KOPT-K1 (cell line): ENCODE results near the gene ASH1L.
"Not testable (repeated sequence)": the region's sequence is repeated elsewhere in the genome, so short reads cannot be mapped to it uniquely, and the experiment has no call there.

ENCODE experiments used
- H3K27ac ChIP-seq: fragments of 200-600 bp; sonication (generic); 2 replicates; pipeline ENCODE4 v1.5.1; 2016; ENCODE audit warnings: antibody characterized with exemption, mild to moderate bottlenecking, low read depth, low read length; ENCODE audit not compliant: poor library complexity, severe bottlenecking
- H3K36me3 ChIP-seq: fragments of 200-600 bp; sonication (generic); 2 replicates; pipeline ENCODE4 v1.5.1; 2017; ENCODE audit warnings: antibody characterized with exemption, mild to moderate bottlenecking, low read length, moderate library complexity; ENCODE audit not compliant: insufficient read depth
- H3K9me3 ChIP-seq: fragments of 200-600 bp; sonication (generic); 2 replicates; pipeline ENCODE4 v1.5.1; 2017; ENCODE audit warnings: antibody characterized with exemption, low read length, mild to moderate bottlenecking; ENCODE audit not compliant: insufficient read depth, poor library complexity, severe bottlenecking

The ASH1L gene

GRCh38 chr1:155392898-155393411 is 169.6 kb downstream of the ASH1L start:
- H3K36me3 ChIP-seq, result peaks cover 84% of the 10 kb centered on the region

DNA sequence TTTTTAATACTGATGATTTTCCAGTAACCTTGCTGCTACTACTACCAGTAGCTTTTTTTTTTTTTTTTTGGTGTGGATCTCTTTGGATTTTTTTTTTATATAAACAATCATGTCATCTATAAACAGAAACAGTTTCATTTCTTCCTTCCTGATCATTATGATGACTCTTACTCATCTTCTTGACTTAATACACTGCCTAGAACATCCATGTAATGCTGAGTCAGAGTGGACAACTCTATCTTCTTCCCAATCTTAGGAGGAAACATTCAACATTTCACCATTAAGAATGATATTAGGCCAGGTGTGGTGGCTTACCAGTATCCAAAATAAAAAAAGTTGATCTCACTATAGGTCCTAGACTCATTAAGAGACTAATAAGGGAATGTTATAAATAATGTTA is 172.8 kb downstream of the ASH1L start:
- Histone ChIP-seq H3K36me3 (peaks cover 92% of the 10 kb centered on the region), H3K27ac (no peak overlapping the region), H3K9me3 (peaks cover 12% of the 10 kb centered on the region)

More at GRCh38 chr1:155392898-155393411, 169.6 kb downstream of the ASH1L start:
- Histone ChIP-seq H3K9me3 (peaks cover 9% of the 10 kb centered on the region), H3K27ac (no peak overlapping the region)

DNA sequence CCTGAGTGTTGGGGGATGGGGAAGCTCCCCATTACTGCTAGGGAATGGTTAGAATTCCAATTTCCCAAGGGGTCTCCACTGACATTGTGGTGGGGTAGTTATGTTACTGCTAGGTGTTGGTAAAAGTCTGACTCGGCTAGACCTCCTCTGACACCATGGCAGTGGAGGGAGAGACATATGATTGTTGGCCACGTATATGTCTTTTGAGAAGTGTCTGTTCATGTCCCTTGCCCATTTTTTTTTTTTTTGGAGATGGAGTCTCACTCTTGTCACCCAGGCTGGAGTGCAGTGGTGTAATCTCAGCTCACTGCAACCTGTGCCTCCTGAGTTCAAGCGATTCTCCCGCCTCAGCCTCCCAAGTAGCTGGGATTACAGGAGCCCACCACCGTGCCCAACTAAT is 176.8 kb downstream of the ASH1L start:
- peaks cover 87% of the 10 kb centered on the region for H3K36me3 ChIP-seq
- H3K9me3 ChIP-seq, H3K27ac ChIP-seq: not testable (repeated sequence)

DNA sequence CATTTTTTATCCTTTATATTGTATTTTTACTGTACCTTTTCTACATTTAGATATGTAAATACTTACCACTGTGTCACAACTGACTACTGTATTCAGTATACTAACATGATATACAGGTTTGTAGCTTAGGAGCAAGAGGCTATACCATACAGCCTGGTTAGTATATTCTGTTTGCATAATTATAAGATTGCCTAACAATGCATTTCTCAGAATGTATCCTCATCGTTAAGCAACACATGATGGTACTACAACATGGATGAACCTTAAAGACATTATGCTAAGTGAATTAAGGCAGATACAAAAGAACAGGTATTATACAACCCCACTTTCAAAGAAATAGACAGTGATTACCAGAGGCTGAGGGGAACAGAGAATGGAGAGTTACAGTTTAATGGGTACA is 179.2 kb downstream of the ASH1L start:
- Histone ChIP-seq H3K36me3 (peaks cover 85% of the 10 kb centered on the region), H3K9me3 (peaks cover 3% of the 10 kb centered on the region), H3K27ac (no peak overlapping the region)

- Histone ChIP-seq H3K27ac (no peak overlapping the region), H3K36me3 (peaks cover 88% of the 10 kb centered on the region), H3K9me3 (no peaks in the 10 kb centered on the region)
These were observed 182.9 kb downstream of the ASH1L start for GRCh38 chr1:155379631-155380090.

DNA sequence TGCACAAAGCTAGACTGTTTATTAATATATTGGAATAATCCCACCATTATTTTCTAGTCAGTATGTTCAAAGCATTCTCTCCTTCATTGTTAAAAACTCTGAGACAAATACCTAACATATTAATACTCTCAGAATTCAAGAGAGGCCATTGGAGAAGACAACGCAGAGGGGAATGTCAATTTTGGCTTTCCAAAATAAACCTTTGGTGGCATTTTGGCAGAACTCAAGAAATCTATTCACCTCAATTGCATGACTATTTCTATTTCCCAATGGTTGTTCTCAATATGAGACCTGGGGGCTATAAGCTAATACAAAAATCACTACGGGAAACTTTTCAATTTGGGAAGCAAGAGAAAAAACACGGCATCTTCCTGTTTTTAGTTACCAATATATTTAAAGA is 183.4 kb downstream of the ASH1L start:
- no peaks in the 10 kb centered on the region for H3K9me3 ChIP-seq
- no peak overlapping the region for H3K27ac ChIP-seq
- H3K36me3 ChIP-seq, result peaks cover 88% of the 10 kb centered on the region

DNA sequence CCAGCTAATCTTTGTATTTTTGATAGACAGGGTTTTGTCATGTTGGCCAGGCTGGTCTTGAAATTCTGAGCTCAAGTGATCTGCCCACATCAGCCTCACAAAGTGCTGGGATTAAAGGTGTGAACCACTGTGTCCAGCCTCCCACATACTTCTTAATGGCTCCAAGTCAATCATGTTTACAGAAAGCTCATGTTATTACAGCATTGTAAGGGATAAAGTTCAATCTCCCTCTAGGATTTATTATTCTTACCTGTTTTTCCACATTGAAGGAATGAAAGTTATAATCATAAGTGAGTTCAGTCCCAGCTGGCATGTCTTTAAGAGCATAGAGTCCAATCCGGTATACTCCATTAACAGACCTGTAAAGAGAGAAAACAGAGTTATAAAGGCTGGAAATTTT is 202.6 kb downstream of the ASH1L start:
- Histone ChIP-seq H3K36me3 (peaks cover 79% of the 10 kb centered on the region), H3K9me3 (no peaks in the 10 kb centered on the region), H3K27ac (no peak overlapping the region)

DNA sequence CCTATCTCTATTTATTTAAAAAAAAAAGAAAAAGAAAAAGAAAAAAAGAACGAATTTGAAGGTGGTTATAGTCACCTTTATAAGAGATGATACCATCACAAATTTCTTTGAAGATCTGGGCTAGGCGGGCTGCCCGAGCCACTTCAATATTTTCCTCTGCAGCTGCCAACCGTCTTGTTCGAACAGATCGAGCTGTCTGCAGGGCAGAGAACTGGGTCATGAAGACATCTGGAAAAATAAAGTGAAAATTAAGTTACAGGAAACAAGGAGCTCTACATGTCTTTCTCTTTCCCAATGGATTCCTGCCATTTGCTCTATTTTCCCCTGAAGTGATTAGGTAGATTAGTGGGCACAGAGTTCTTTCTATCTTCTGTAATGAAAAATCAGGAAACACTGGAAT is 210.0 kb downstream of the ASH1L start:
- Histone ChIP-seq H3K27ac (no peak overlapping the region), H3K9me3 (no peaks in the 10 kb centered on the region), H3K36me3 (peaks cover 93% of the 10 kb centered on the region)

- Histone ChIP-seq H3K36me3 (peaks cover 99% of the 10 kb centered on the region), H3K27ac (no peak overlapping the region), H3K9me3 (no peaks in the 10 kb centered on the region)
These were observed 219.8 kb downstream of the ASH1L start for GRCh38 chr1:155342842-155343241.

GRCh38 chr1:155339515-155340097 is 223.0 kb downstream of the ASH1L start:
- Histone ChIP-seq H3K9me3 (no peaks in the 10 kb centered on the region), H3K36me3 (peaks cover 98% of the 10 kb centered on the region), H3K27ac (no peak overlapping the region)

DNA sequence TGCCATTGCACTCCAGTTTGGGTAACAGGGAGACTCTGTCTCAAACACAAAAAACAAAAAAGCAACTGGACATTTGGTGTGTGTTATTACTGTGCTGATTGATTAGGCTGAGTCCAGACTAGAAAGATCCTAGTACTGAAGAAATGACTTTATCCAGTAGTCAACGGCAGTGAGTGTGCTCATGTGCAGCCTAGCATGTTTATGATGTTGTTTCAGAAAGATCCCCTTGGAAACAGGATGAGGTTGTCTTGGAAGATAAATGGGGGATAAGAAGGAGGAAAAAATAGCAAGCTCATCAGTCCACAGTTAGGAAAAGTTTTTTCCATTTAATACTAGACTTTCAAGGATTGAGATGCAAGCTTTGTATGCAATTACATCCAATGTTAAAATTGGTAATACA is 227.6 kb downstream of the ASH1L start:
- H3K27ac ChIP-seq, result no peak overlapping the region
- H3K36me3 ChIP-seq, result peaks cover 86% of the 10 kb centered on the region
- no peaks in the 10 kb centered on the region for H3K9me3 ChIP-seq

DNA sequence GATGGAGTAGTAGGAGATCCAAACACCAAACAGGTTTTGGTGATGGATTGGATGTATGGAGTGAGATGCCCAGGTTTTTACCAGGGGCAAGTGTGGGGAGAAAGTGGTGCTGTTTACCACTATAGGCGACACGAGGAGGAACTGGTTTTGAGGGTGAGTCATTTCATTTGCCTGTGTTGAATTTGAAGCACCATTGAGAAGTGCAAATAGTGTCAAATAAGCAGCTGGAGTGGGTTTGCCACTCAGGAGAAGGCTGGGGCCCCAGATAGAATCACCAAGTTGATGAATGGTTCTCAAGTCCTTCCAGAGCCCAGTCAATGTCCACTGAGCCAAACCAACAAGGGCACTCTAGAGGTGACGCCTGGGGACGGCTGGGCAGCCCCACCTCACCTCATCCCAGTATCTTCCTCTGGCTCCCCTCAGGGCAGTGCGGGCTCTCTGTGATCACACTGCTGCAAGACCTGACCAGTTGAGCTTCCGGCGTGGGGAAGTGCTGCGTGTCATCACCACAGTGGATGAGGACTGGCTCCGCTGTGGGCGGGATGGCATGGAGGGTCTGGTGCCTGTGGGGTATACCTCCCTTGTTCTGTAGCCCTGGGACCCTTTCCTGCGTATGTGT is 232.5 kb downstream of the ASH1L start:
- Histone ChIP-seq H3K9me3 (no peaks in the 10 kb centered on the region), H3K36me3 (peaks cover 72% of the 10 kb centered on the region), H3K27ac (no peak overlapping the region)

DNA sequence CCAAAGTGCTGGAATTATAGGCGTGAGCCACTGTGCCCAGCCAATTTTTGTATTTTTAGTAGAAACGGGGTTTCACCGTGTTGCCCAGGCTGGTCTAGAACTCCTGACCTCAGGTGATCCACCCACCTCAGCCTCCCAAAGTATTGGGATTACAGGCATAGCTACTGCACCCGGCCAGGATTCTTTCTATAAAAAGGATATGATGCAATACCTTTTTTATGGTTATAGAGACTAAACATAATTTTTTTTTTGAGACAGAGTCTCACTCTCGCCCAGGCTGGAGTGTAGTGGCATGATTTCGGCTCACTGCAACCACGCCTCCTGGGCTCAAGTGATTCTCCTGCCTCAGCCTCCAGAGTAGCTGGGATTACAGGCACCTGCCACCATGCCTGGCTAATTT is 233.7 kb downstream of the ASH1L start:
- H3K36me3 ChIP-seq, result peaks cover 62% of the 10 kb centered on the region
- H3K27ac ChIP-seq, H3K9me3 ChIP-seq: not testable (repeated sequence)

DNA sequence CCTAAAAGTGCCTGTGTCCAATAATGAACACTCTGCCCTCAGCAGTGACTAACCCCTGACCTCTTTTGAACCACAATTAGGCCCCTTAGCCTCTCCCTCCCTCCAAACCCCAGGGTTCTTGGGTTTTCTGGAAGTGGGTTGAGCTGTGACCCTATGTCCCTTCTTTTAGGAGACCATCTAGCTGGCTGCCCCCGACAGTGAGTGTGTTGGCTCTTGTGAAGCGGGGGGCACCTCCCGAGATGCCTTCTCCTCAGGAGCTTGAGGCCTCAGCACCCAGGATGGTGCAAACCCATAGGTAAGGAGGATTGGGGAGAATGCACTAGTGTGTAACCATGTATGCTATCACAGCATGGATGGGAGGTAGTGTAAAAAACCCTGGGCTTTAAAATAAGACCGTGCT is 234.6 kb downstream of the ASH1L start:
- Histone ChIP-seq H3K9me3 (no peaks in the 10 kb centered on the region), H3K27ac (no peak overlapping the region), H3K36me3 (peaks cover 53% of the 10 kb centered on the region)

- Histone ChIP-seq H3K9me3 (no peaks in the 10 kb centered on the region), H3K36me3 (peaks cover 49% of the 10 kb centered on the region), H3K27ac (no peak overlapping the region)
These were observed 236.0 kb downstream of the ASH1L start for GRCh38 chr1:155326631-155327037.

DNA sequence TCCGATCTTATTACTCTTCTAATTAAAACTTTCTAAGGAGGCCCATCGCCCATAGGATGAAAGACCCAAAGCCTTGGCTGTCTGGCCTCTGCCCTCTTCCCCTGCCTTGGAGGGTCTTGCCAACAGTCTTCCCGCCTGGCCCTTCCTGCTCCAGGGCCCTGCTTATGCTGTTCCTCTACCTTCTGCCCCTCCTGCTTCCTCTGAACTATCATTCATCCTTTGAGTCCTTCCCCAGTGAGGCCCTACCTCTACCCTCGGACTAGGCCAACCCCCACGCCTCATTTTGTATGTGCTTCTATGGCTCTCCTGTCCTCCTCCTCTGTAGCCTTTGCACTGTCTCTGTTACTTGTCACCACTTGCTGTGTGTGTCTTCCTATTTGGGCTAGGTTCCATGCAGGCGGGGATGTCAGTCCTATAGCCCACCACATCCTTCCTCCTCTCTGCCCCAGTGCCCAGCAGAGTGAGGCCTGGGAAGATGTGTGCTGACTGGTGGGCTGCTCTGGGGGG is 236.5 kb downstream of the ASH1L start:
- Histone ChIP-seq H3K9me3 (no peaks in the 10 kb centered on the region), H3K27ac (no peak overlapping the region), H3K36me3 (peaks cover 46% of the 10 kb centered on the region)
